Body of pancreas (tissue), 4 donors: ENCODE data around the gene IFI6. TPM values are rescaled to one million over a fixed set of nuclear protein-coding genes. Genes with fewer than 3 reads are reported as not detected.
A peak's percentile ranks its signal among the peaks of the same experiment; 100 is the strongest.

Experiments
- ATAC-seq: fragments of 150-250 bp; one replicate; pipeline ENCODE4 v1.9.1; 2016
- DNase-seq, 4 donors: peaks; one replicate each; pipeline ENCODE4 v3.0.0-alpha.2; 2019
- H3K27ac ChIP-seq, 4 donors: fragments of 200-600 bp; sonication (generic); 1 replicate in 3 of 4; 2 replicates in 1 of 4; pipeline versions ENCODE4 v1.5.1 to v1.6.1; 2016 to 2019; ENCODE audit warnings: mild to moderate bottlenecking in 1 of 4, mixed read lengths in 1 of 4, moderate library complexity in 1 of 4
- H3K27me3 ChIP-seq, 2 donors: fragments of 200-600 bp; sonication (generic); one replicate each; pipeline ENCODE4 v1.6.0; 2016; ENCODE audit warnings: mild to moderate bottlenecking in 1 of 2
- H3K36me3 ChIP-seq, 2 donors: fragments of 200-600 bp; sonication (generic); replicated peaks in 1 of 2; 2 replicates each; pipeline ENCODE4 v1.5.1; 2016; ENCODE audit warnings: low read depth in 2 of 2; ENCODE audit not compliant: insufficient read depth in 1 of 2
- H3K4me1 ChIP-seq: fragments of 200-600 bp; sonication (generic); one replicate; pipeline ENCODE4 v1.6.0; 2016
- H3K4me3 ChIP-seq, 2 donors: fragments of 200-600 bp; sonication (generic); 1 replicate in 1 of 2; 2 replicates in 1 of 2; pipeline ENCODE4 v1.5.1; 2016 to 2019
- H3K9me3 ChIP-seq, 3 donors: fragments of 200-600 bp; sonication (generic); 1 replicate in 2 of 3; 2 replicates in 1 of 3; pipeline ENCODE4 v1.5.1; 2016
- POLR2A ChIP-seq, 3 donors: fragments of 450-650 bp; IDR thresholded peaks; one replicate each; pipeline ENCODE4 v1.6.1; 2016; ENCODE audit warnings: antibody characterized with exemption in 3 of 3, mild to moderate bottlenecking in 2 of 3
- WGBS, 2 donors: methylation state at CpG; one replicate each; pipeline ENCODE4 v1.1.5; 2017; 5-methylcytosine and 5-hydroxymethylcytosine counted together
- intact Hi-C: fragments of 100-400 bp; cut with DNase I; formaldehyde crosslinking; loops from one replicate; pipeline ENCODE4 v1.15.1; 2023
- total RNA-seq, 2 donors: library from RNA; depleted of rRNA; stranded (reverse); fragments of >200 nt; gene quantifications; one replicate each; pipeline ENCODE4 v1.1.0, GENCODE V29; 2016
- TF ChIP-seq, protein P1 (sequence below), 7 experiments: fragments of 450-650 bp in 4 of 7; fragments of 200-600 bp in 3 of 7; sonication (generic) in 3 of 7; IDR thresholded peaks; one replicate each; pipeline ENCODE4 v1.5.1; 2016 to 2019; ENCODE audit warnings: antibody characterized with exemption in 7 of 7

Gene IFI6
- total RNA-seq, 2 donors from 2014 or later, result 54.0 to 58.0 TPM

DNA sequence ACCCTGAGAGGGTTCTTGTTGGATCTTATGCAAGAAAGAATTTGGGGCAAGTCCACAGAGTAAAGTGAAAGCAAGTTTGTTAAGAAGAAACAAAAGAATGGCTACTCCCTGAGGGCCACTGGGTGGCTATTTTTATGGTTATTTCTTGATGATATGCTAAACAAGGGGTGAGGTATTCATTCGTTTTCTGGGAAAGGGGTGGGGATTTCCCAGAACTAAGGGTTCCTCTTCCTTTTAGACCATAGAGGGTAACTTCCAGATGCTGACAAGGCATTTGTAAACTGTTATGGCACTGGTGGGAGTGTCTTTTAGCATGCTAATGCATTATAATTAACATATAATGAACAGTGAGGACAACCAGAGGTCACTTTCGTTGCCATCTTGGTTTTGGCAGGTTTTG is 18.2 kb upstream of the IFI6 start:
- no peaks in the 10 kb centered on the region for H3K36me3 ChIP-seq
- no peaks in the 10 kb centered on the region for H3K4me1 ChIP-seq
- TF ChIP-seq, protein P1, sequence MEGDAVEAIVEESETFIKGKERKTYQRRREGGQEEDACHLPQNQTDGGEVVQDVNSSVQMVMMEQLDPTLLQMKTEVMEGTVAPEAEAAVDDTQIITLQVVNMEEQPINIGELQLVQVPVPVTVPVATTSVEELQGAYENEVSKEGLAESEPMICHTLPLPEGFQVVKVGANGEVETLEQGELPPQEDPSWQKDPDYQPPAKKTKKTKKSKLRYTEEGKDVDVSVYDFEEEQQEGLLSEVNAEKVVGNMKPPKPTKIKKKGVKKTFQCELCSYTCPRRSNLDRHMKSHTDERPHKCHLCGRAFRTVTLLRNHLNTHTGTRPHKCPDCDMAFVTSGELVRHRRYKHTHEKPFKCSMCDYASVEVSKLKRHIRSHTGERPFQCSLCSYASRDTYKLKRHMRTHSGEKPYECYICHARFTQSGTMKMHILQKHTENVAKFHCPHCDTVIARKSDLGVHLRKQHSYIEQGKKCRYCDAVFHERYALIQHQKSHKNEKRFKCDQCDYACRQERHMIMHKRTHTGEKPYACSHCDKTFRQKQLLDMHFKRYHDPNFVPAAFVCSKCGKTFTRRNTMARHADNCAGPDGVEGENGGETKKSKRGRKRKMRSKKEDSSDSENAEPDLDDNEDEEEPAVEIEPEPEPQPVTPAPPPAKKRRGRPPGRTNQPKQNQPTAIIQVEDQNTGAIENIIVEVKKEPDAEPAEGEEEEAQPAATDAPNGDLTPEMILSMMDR (IDR thresholded peaks at IDR 0.05), result no peak
- TF ChIP-seq POLR2A (IDR thresholded peaks at IDR 0.05), result no peak
- intact Hi-C loops, result no loop called here
- 52 to 67% methylated on average over 2 of the region's 2 CpGs for WGBS, 2 donors
- DNase-seq (no peak), ATAC-seq (no peak)
- no peak overlapping the region for H3K4me3 ChIP-seq
- H3K27ac ChIP-seq, result no peak overlapping the region
- peaks cover 0 to 4% (median 0%) of the 10 kb centered on the region in 3 donors for H3K9me3 ChIP-seq
- H3K27me3 ChIP-seq, result no peaks in the 10 kb centered on the region

DNA sequence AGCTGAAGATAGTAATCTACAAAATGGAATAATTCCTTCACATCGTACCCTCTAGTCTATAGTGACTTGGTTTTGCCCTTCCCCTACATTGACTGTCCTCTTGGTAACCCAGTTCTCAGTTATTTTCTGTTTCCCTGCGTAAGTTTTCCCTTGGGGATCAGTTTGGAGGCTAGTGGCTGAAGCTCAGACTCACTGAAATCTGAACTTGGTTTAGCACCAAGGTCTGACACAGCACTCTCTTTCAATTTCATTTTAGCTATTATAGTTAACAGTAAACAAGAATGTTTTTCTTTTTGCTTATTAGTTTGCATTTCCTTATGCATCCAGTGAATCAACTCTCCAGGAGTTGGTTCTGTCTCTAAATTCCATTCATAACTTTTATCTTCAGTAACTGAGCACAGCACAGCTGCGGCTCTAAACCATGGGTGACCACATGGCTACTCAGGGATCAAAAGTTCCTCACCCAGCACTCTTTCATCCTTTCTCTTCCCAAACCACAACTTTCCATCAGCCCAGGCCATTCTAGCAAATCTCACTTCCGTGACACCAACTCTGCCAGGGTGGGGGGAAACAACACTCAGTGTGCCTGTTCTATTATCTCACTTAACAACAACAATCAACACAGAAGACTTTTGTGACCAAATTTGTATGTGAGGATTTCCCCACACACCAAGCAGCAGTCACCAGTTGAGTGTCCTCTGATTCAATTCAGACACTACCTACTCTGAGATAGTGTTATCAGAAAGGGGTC is 17.6 kb upstream of the IFI6 start:
- intact Hi-C loops, result no loop called here
- TF ChIP-seq POLR2A (IDR thresholded peaks at IDR 0.05), result no peak
- TF ChIP-seq, protein P1 (IDR thresholded peaks at IDR 0.05), result no peak
- no peak overlapping the region for H3K4me3 ChIP-seq
- H3K27ac ChIP-seq, result no peak overlapping the region
- no peaks in the 10 kb centered on the region for H3K36me3 ChIP-seq
- WGBS, 2 donors, result 61 to 66% methylated on average over 4 of the region's 4 CpGs
- DNase-seq, result no peak
- H3K9me3 ChIP-seq, result peaks cover 0 to 4% (median 0%) of the 10 kb centered on the region in 3 donors
- no peaks in the 10 kb centered on the region for H3K27me3 ChIP-seq
- H3K4me1 ChIP-seq, result no peaks in the 10 kb centered on the region
- peak; percentile 35 for ATAC-seq

DNA sequence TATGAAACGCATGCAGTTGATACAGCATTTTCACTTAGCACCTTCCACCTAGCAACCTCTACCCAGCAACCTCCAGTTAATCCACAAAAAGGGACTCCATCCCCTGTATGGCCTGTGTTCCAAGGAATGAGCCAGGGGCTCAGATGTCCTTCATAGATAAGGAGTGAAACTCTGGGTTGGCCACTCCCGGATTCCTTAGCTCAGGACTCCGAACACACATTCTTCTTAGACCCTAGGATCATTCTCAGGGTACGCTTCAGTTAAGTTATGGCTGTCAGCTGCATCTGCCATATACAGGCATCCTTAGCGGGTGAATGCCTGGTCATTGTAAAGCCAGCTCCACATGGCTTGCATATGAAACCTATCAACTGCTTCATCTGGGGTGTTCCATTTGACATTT is 15.9 kb upstream of the IFI6 start:
- WGBS, 2 donors, result 73 to 86% methylated on average over 5 of the region's 5 CpGs

DNA sequence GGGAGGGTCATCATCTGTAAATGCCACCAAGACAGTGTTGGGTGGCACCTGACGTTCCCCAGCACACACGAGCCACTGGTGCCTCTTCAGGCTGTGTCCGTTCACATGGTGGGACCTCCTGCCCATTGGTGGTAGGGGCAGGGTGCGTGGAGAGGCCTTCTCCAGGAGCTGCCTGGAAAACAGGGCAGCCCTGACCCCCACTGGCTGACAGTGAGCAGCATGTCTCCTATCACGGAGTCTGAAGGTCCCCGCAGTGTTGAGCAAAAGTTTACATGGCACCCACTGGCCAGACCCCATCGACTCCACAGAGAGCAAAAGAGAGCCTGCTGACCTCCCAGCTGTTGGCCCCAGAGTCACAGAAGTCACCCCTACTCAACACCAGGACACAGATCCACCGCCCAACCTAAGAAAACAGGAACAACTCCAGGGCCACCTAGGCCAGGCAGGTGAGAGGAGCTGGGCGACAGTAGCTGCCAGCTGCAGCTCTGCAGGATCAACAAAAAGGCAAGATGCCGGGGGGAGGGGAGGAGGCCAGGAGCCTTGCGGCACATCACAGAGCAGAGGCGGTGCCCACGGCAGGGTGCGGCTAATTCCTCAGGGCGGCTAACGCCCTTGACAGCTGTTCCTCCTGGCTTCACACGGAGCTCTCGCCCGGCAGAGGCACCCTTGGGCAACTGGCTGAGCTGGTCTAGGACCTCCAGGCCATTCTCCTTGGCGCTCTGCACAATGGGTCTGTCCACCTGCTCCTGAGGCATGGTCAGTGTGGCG is 14.4 kb upstream of the IFI6 start:
- H3K9me3 ChIP-seq, result peaks cover 0 to 4% (median 0%) of the 10 kb centered on the region in 3 donors
- WGBS, 2 donors, result 74 to 75% methylated on average over 7 to 20 of the region's 21 CpGs
- intact Hi-C loops, result no loop called here
- H3K27ac ChIP-seq, result no peak overlapping the region
- no peaks in the 10 kb centered on the region for H3K36me3 ChIP-seq
- H3K27me3 ChIP-seq, result no peaks in the 10 kb centered on the region
- DNase-seq (no peak), ATAC-seq (no peak)
- H3K4me3 ChIP-seq, result no peak overlapping the region
- no peaks in the 10 kb centered on the region for H3K4me1 ChIP-seq
- TF ChIP-seq POLR2A (IDR thresholded peaks at IDR 0.05), result no peak
- TF ChIP-seq, protein P1 (IDR thresholded peaks at IDR 0.05), result no peak

More for the DNA sequence above, 15.9 kb upstream of the IFI6 start:
- H3K4me3 ChIP-seq, result no peak overlapping the region
- ATAC-seq (no peak), DNase-seq (no peak)
- H3K36me3 ChIP-seq, result no peaks in the 10 kb centered on the region
- no peaks in the 10 kb centered on the region for H3K27me3 ChIP-seq
- intact Hi-C loops, result no loop called here
- H3K27ac ChIP-seq, result no peak overlapping the region
- H3K9me3 ChIP-seq, result peaks cover 0 to 4% (median 0%) of the 10 kb centered on the region in 3 donors
- no peak for TF ChIP-seq POLR2A (IDR thresholded peaks at IDR 0.05)
- TF ChIP-seq, protein P1 (IDR thresholded peaks at IDR 0.05), result no peak
- H3K4me1 ChIP-seq, result no peaks in the 10 kb centered on the region
